Endodermal cell (in vitro differentiated cells): ENCODE data around the gene OTOGL. TPM values are rescaled to one million over a fixed set of nuclear protein-coding genes. Genes with fewer than 3 reads are reported as not detected.
"Not testable (repeated sequence)": the region's sequence is repeated elsewhere in the genome, so short reads cannot be mapped to it uniquely, and the experiment has no call there.

Experiments used
- DNase-seq: peaks from one replicate; pipeline ENCODE4 v3.0.0-alpha.2; 2017
- H3K27ac ChIP-seq: 2 replicates; pipeline ENCODE4 v1.5.1; 2013; ENCODE audit warnings: mild to moderate bottlenecking, low read depth, low read length, moderate library complexity
- H3K27me3 ChIP-seq: 2 replicates; pipeline ENCODE4 v1.6.1; 2013; ENCODE audit warnings: mild to moderate bottlenecking, low read length, moderate library complexity; ENCODE audit not compliant: insufficient read depth, control insufficient read depth, poor library complexity, severe bottlenecking
- H3K36me3 ChIP-seq: 2 replicates; pipeline ENCODE4 v1.7.0; 2013; ENCODE audit warnings: mild to moderate bottlenecking, low read length, moderate library complexity; ENCODE audit not compliant: control insufficient read depth, insufficient read depth
- H3K4me1 ChIP-seq: one replicate; pipeline ENCODE4 v1.7.0; 2013; ENCODE audit warnings: low read length; ENCODE audit not compliant: control insufficient read depth, insufficient read depth
- H3K4me3 ChIP-seq: 2 replicates; pipeline ENCODE4 v1.5.1; 2013; ENCODE audit warnings: mild to moderate bottlenecking, low read length, moderate library complexity
- H3K9ac ChIP-seq: 2 replicates; pipeline ENCODE4 v1.6.1; 2013; ENCODE audit warnings: mild to moderate bottlenecking, low read length, moderate library complexity; ENCODE audit not compliant: poor library complexity, severe bottlenecking; ENCODE audit errors: extremely low read depth
- H3K9me3 ChIP-seq: 2 replicates; pipeline ENCODE4 v1.6.1; 2013; ENCODE audit warnings: mild to moderate bottlenecking, low read length, moderate library complexity; ENCODE audit not compliant: control insufficient read depth
- H3K27ac Mint-ChIP-seq: 2 replicates; pipeline ENCODE4 v1.8.0; 2020; ENCODE audit warnings: mixed read lengths
- H3K27me3 Mint-ChIP-seq: 2 replicates; pipeline ENCODE4 v1.8.0; 2021; ENCODE audit warnings: mild to moderate bottlenecking, mixed read lengths; ENCODE audit not compliant: insufficient read depth
- H3K36me3 Mint-ChIP-seq: 2 replicates; pipeline ENCODE4 v1.8.0; 2020; ENCODE audit warnings: low read depth, mixed read lengths
- H3K4me1 Mint-ChIP-seq: 2 replicates; pipeline ENCODE4 v1.8.0; 2020; ENCODE audit warnings: mixed read lengths
- H3K4me3 Mint-ChIP-seq: 2 replicates; pipeline ENCODE4 v1.8.0; 2020; ENCODE audit warnings: mild to moderate bottlenecking, moderate library complexity, mixed read lengths
- H3K9me3 Mint-ChIP-seq: 2 replicates; pipeline ENCODE4 v1.8.0; 2020; ENCODE audit warnings: mild to moderate bottlenecking, mixed read lengths
- CTCF ChIP-seq: fragments of 200-600 bp; sonication (generic); conservative IDR thresholded peaks from 2 replicates; pipeline ENCODE4 v1.5.0; 2021; ENCODE audit warnings: antibody characterized with exemption, mild to moderate bottlenecking
- whole genome bisulfite sequencing, 2 experiments: methylation state at CpG; one replicate each; pipeline versions ENCODE4 v1.1.5 to v1.1.7; 2013; ENCODE audit warnings: missing lambda C conversion rate in 2 of 2, mixed read lengths in 1 of 2; ENCODE audit not compliant: insufficient coverage in 1 of 2, insufficient read length in 1 of 2; 5-methylcytosine and 5-hydroxymethylcytosine counted together
- total RNA-seq, 2 donors: library from RNA; stranded (reverse); fragmentation: NEBNext Ultra II Directional in 1 of 2; extraction: Animal tissue kit (Norgen Biotek cat#: 25700) in 1 of 2; gene quantifications; 2 replicates in 1 of 2; 3 replicates in 1 of 2; pipeline ENCODE4 v1.2.1, GENCODE V29; 2021

The OTOGL gene
- total RNA-seq, 2 donors from 2014 or later: 2.4 to 11.4 TPM

GRCh38 chr12:80222261-80222660 is 122.9 kb downstream of the OTOGL start:
- Mint-ChIP-seq H3K27me3 (no peaks in the 10 kb centered on the region), H3K4me1 (peaks cover 25% of the 10 kb centered on the region), H3K27ac (no peak overlapping the region), H3K9me3 (no peaks in the 10 kb centered on the region), H3K4me3 (no peak overlapping the region), H3K36me3 (no peaks in the 10 kb centered on the region)
- no peak for TF ChIP-seq CTCF
- H3K27ac ChIP-seq: no peak overlapping the region
- no peak overlapping the region for H3K9ac ChIP-seq
- no peaks in the 10 kb centered on the region for H3K36me3 ChIP-seq
- H3K4me3 ChIP-seq: no peak overlapping the region
- WGBS, 2 experiments: 91 to 97% methylated on average over 1 to 3 of the region's 3 CpGs
- peaks cover 3% of the 10 kb centered on the region for H3K4me1 ChIP-seq
- no peak for DNase-seq
- no peaks in the 10 kb centered on the region for H3K27me3 ChIP-seq
- H3K9me3 ChIP-seq: no peaks in the 10 kb centered on the region

- Histone ChIP-seq H3K9me3 (no peaks in the 10 kb centered on the region), H3K4me1 (peaks cover 18% of the 10 kb centered on the region), H3K4me3 (no peak overlapping the region), H3K9ac (no peak overlapping the region), H3K36me3 (no peaks in the 10 kb centered on the region), H3K27ac (no peak overlapping the region), H3K27me3 (no peaks in the 10 kb centered on the region)
- Mint-ChIP-seq H3K27ac (no peak overlapping the region), H3K9me3 (no peaks in the 10 kb centered on the region), H3K27me3 (no peaks in the 10 kb centered on the region), H3K4me1 (peaks cover 25% of the 10 kb centered on the region), H3K4me3 (no peak overlapping the region), H3K36me3 (no peaks in the 10 kb centered on the region)
- 43% methylated on average over 1 of the region's 1 CpG; no CpG with 5 or more reads in 1 of the 2 experiments for WGBS, 2 experiments
- DNase-seq: no peak
- TF ChIP-seq CTCF: no peak
These were observed 127.2 kb downstream of the OTOGL start for GRCh38 chr12:80226576-80226975.

GRCh38 chr12:80227904-80228303 is 128.6 kb downstream of the OTOGL start:
- H3K4me3 ChIP-seq, H3K27me3 Mint-ChIP-seq, H3K36me3 ChIP-seq, H3K36me3 Mint-ChIP-seq, H3K4me3 Mint-ChIP-seq, H3K27ac ChIP-seq, H3K27me3 ChIP-seq, DNase-seq, H3K9me3 Mint-ChIP-seq, H3K27ac Mint-ChIP-seq, H3K9ac ChIP-seq, H3K9me3 ChIP-seq: not testable (repeated sequence)
- WGBS, 2 experiments: 88 to 96% methylated on average over 1 to 3 of the region's 4 CpGs
- peaks cover 18% of the 10 kb centered on the region for H3K4me1 ChIP-seq
- peaks cover 25% of the 10 kb centered on the region for H3K4me1 Mint-ChIP-seq

GRCh38 chr12:80230068-80230467 is 130.7 kb downstream of the OTOGL start:
- Histone ChIP-seq H3K36me3 (no peaks in the 10 kb centered on the region), H3K9me3 (no peaks in the 10 kb centered on the region), H3K27ac (peak overlapping the region; percentile 63), H3K27me3 (no peaks in the 10 kb centered on the region), H3K4me3 (peak overlapping the region; percentile 3), H3K4me1 (peaks cover 18% of the 10 kb centered on the region), H3K9ac (peak overlapping the region; percentile 8)
- H3K36me3 Mint-ChIP-seq: no peaks in the 10 kb centered on the region
- no peak for TF ChIP-seq CTCF
- no peaks in the 10 kb centered on the region for H3K27me3 Mint-ChIP-seq
- H3K9me3 Mint-ChIP-seq: no peaks in the 10 kb centered on the region
- H3K4me3 Mint-ChIP-seq: no peak overlapping the region
- 20 to 32% methylated on average over 1 to 3 of the region's 3 CpGs for WGBS, 2 experiments
- peaks cover 24% of the 10 kb centered on the region for H3K4me1 Mint-ChIP-seq
- DNase-seq: peak; percentile 87
- H3K27ac Mint-ChIP-seq: peak overlapping the region; percentile 71
